Raji (cell line): ENCODE results near the gene MTHFD2.

Experiments
- POLR2A ChIP-seq: IDR thresholded peaks from 2 replicates; pipeline ENCODE4 v1.6.1; 2011; ENCODE audit warnings: low read depth, low read length, control low read depth; ENCODE audit not compliant: insufficient read depth

Gene MTHFD2

DNA sequence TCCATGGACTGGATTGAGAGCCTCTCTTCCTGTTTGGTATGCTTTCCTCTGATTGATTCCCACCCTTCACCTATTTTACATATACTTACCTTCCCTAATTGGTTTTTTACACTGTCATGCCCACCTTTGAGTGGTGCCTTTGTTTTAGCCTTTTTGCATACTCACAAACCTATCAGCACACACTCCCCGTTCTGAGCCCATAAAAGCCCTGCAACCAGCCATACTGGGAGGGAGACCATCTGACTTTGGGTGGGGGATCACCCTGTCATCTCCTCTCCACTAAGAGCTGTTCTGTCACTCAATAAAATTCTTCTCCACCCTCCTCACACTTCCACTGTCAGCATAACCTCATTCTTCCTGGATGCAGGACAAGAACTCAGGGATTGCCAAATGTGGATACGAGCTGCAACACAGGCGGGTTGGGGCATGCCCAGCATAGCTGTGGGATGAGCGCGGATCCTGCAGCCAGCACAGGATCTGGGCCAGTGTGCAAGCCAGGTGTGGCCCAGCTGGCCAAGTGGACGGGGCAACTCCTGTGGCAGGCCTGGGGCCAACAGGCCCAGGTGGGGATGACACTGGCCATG lies 10.3 kb upstream of the MTHFD2 start:
- no peak for TF ChIP-seq POLR2A

GRCh38 chr2:74188696-74189095 lies 9.7 kb upstream of the MTHFD2 start:
- TF ChIP-seq POLR2A: no peak

DNA sequence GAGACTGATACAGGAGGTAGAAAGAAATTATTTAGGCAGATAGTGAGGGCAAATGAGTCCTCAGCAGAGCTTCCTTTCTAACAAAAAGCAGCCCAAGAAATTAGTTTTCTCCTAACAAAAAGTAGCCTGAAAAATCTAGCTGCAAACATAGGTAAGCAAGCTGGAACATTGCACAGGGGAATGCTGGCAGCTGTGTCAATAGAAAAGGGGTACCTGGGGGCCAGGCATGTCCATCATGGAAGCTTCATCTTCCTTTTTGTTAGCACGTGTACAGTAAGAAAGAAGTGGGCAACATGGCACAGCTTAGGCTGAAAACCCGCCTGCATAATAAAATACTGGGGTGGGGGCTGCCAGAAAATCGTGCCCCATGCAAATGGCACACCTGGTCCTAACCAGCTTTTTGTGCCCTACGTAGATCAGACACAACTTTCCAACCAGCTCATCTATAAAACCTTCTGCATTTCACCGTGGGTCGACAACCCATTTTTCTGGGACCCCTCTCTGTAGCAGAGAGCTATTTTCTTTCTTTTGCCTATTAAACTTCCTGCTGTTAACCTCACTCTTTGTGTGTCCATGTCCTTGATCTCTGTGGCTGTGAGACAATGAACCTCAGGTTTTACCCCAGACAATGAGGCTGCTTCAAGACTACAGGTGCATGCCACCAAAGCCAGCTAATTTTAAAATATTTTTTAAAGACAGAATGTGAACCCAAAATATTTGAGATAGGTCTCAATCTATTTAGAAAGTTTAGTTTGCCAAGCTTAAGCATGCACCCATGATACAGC lies 6.6 kb upstream of the MTHFD2 start:
- TF ChIP-seq POLR2A: no peak

- TF ChIP-seq POLR2A: no peak
Observed at GRCh38 chr2:74194799-74195198, 3.6 kb upstream of the MTHFD2 start.

- TF ChIP-seq POLR2A: no peak
Observed at GRCh38 chr2:74197049-74197448, 1.4 kb upstream of the MTHFD2 start.

- TF ChIP-seq POLR2A: no peak
Observed at GRCh38 chr2:74198023-74198460, 373 bp upstream of the MTHFD2 start.

DNA sequence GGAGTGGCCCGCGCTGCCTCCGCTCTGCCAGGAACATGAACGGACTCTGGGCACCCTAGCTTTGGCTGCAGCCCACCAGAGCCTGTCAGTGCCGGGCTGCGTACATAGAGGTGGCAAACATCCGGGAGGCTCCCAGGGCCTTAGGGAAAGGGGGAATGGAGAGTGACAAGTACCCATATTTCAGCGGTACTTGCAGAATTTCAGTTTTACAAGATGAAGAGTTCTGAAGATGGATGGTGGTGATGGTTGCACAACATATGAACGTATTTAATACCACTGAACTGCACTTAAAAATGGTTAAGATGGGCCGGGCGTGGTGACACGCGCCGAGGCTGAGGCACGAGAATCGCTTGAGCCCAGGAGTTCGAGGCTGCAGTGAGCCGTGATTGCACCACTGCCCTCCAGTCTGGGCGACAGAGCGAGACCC lies 873 bp downstream of the MTHFD2 start:
- no peak for TF ChIP-seq POLR2A

DNA sequence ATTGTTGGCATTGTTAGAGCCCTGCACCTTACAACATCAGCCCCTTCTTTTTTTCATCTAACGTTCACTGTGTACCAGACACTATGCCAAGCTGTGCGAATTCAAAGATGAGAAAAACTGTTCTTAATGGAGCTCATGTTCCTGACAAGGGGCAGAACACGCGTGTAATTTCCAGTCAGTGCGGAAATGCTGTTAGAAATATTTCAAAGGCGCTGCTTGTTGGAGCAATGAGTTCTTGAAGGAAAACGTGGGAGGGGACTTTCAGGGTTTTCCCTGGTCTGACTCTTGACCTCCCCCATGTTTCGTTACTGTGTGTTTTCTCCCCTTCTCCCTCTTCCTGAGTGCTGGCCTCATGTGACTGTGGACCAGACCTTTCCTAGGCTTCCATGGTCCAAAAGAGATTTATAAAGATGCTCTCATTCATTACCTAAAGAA lies 1.5 kb downstream of the MTHFD2 start:
- TF ChIP-seq POLR2A: no peak

DNA sequence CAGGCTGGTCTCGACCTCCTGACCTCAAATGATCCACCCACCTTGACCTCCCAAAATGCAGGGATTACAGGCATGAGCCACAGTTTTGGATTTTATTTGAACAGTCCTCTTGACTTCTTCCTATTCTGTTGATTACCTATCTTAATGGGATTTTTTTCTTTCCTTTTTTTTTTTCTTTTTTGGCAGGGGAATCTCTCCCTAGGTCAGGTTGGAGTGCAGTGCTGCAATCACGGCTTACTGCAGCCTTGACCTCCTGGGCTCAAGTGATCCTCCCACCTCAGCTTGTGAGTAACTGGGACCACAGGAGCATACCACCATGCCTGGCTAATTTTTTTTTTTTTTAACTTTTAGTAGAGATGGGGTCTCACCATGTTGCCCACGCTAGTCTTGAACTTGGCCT lies 2.8 kb downstream of the MTHFD2 start:
- TF ChIP-seq POLR2A: no peak

DNA sequence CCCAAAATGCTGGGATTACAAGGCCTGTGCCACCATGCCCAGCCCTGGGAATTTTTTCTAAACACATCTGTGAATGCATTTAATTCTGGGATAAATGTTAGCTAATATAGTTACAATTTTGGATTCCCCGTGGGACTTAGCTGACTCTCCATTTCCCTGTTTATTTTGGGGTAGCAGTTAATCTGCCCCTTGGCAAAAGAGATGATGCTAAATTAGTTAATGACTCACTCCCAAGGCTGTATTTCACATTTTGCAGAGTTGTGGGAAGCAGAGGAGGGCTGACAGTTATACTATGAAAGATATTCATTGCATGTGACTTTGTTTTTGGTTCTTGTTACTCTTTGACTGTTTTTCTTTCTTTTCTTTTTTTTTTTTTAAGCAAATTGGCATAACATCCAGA lies 3.2 kb downstream of the MTHFD2 start:
- TF ChIP-seq POLR2A: no peak

DNA sequence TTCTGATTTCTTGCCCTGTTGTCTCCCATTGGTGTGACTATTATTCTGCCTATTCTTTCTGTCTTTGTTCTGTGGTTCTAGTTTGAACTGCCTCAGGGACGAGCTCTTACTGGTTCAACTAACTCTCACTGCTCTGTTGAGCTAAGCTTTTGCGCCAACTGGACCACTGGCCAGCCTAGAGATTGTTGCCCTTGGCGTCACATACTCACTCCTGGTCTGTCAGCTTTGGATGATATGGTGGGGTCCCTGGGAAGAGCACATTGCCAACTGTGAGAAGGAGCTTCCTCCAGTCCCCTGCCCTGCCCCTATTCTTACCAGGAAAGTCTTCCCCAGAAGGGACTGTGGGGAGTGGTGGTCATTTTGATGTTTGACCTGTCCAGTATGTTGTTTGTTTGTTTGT lies 6.0 kb downstream of the MTHFD2 start:
- no peak for TF ChIP-seq POLR2A

DNA sequence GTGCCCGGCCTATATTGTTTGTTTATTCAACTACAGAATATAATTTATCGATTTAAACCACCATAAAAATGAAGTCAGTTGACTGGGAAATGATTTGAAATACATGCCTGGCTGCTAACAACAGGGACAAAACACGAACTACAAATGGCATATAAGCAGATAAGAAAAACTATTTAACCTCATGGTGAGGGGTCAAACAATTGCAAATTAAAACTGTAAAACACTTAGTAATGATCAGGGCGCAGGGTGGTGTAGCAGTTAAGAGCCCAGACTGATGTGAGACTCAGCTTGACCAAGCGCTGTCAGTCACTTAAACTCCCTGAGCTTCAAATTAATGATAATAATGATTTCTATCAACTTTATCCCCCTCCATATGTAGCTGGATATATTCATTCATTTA lies 6.7 kb downstream of the MTHFD2 start:
- no peak for TF ChIP-seq POLR2A

- TF ChIP-seq POLR2A: no peak
Observed at GRCh38 chr2:74205596-74205995, 7.2 kb downstream of the MTHFD2 start.

GRCh38 chr2:74206180-74206688 lies 7.8 kb downstream of the MTHFD2 start:
- TF ChIP-seq POLR2A: no peak

GRCh38 chr2:74212702-74213410 lies 14.4 kb downstream of the MTHFD2 start:
- TF ChIP-seq POLR2A: no peak

DNA sequence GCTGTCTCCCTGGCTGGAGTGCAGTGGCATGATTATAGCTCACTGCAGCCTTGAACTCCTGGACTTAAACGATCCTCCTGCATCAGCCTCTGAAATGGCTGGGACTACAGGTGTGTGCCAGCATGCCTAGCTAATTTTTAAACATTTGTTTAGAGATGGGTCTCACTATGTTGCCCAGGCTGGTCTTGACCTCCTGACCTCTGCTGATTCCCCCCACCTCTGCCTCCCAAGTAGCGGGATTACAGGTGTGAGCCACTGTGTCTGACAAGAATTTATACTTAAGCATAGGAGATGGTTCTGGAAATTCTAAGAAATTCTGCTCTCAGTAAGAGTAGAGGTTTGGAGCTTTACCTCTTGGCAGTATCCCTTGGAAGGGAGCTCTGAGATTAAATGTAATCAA lies 18.2 kb downstream of the MTHFD2 start:
- no peak for TF ChIP-seq POLR2A

DNA sequence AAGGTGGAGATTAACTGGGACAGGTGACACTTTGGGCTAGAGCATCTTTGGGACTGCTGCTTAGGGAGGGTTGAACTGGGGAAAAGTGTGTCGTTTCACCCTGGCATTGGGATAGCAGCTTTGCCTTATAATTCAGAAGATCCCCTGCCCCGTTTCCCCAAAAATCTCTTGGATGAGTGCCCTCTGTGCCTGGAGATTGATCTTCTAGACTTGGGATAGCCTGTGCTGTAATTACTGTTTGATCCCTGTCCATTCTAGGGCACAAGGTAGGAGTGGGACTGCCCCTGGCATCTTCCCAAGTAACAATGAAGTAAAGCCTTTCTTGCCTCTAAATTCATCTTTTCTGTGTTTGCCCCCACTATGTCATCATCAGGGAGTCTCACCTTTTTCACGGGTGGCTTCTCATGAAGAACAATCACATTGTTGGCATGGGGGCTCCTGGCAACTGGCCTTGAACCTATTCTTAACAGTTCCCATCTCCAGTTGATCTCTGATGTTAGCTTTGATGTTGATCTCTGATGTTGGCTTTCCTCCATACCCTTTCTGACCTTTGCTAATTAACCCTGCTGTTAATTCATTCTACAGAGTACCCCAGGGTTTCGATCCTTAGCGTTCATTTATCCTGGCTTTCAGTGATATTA lies 21.6 kb downstream of the MTHFD2 start:
- no peak for TF ChIP-seq POLR2A
